Airway epithelial cell (primary cell): ENCODE results near the gene NOLC1. TPM values are rescaled to one million over a fixed set of nuclear protein-coding genes. Genes with fewer than 3 reads are reported as not detected.

Experiments
- total RNA-seq: library from RNA; depleted of rRNA; stranded (reverse); fragments of >200 nt; gene quantifications from 2 replicates; pipeline ENCODE4 v1.2.3, GENCODE V29; 2015

Gene NOLC1
- total RNA-seq, result 105 and 141 TPM in 2 replicates

DNA sequence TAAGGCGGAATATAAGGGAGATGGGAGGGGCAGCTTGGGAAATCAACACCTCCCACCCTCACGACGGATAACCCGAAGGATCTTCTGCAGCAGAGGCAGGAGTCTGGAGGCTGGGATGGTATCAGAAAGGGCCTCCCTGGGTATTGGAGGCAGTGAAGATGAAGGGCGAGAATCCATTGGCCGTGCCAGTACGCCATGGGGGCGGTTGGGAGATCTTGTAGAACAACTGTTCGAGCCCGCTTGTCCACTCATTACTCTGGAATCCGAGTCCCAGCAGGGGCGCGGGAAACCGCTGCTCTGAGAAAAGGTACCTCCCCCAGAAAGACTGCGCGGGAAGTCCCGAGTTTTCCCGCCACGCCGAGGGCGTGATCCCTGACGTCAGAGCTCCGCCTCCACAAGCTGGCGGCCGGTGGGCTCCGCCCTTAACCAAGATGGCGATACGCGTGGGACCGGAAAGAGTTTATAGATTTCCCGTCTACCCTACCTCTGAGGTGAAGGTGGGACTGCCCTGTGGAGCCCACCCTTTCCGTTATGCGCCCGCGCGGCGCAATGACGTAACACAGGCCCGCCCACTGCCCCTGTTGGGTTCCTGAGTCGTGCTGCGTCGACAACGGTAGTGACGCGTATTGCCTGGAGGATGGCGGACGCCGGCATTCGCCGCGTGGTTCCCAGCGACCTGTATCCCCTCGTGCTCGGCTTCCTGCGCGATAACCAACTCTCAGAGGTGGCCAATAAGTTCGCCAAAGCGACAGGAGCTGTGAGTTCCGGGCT, at the start of gene NOLC1:
TSS of gene NOLC1 (plus strand) at position 616 of the 771 bp plus-strand sequence. CDS start at position 638, 22 bp downstream.

DNA sequence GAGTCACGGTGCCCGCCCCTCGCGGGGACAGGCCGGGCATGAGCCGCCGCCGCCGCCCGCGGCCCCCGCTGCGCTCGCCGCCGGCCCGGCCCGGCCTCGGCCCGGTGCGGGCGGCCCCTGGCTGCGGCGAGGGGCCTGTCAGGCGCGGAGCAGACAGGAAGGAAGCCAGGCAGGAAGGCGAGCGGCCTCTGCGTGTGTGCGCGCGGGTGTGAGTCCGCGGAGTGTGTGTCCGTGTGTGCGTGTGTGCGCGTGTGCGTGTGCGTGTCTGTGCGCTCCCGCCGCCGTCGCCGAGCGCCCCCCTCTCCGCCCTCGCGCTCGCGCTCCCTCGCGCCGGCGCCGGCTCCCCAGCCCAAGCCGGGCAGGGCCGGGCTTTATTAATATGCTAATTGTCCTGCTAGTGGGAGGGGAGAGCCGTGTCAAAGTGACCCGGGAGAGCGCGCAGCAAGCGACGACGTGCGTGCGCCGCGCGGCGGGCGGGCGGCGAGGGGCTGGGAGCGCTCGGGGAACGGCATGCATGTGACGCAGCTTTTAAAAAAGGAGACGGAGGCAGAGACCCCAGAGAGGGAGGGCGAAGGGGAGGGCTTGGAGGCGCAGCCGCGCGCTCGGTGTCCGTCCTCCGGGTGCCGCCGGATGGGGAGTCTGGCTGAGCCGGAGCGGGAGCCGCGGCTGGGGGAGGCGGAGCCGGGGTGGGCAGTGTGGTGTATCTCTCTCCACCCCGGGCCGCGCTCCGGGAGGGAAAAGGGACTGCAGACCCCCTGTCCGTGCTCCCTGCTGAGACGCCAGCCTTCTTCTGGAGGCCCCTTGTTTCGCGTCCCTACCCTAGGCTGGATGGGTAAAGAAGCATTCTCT, 31.8 kb upstream of the NOLC1 start, which contains the start of gene LDB1:
TSS of gene LDB1 (minus strand) at position 227 of the 849 bp plus-strand sequence. CDS start 258 bp downstream, outside the sequence.

DNA sequence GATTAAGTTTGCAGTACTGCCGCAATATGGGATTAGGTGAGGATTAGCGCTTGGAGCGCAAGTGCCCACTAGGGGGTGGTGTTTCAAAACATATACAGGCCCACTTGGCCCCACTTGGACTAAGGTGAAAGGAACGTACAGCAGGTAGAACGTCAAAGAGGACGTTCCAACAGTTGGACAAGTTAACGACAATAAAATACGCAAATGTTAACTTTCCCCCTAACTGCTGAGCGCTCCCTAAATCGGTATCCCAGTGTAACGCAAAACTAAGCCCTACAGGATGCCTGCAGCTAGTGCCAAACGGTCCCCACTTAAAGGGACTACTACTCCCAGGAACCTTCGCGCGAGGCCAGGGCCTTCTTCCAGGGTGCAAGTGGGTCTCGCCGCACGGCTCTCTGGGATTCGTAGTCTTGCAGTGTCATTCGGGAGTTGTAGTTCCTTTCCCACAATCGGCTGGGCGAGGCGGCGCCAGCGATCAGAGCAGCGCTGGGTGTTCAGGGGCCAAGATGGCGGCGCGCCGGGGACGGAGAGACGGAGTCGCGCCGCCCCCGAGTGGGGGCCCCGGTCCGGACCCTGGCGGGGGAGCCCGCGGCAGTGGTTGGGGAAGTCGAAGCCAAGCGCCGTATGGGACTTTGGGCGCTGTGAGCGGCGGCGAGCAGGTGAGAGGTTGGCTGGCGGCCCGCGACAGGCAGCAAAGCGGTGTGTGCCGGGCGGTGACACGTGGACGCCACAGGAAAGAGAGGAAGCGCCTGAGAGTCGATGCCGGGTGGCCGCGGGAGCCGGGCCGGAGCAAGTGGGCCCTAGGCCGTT, 19.4 kb upstream of the NOLC1 start, which contains the start of gene PPRC1:
TSS of gene PPRC1 (plus strand) at position 478 of the 810 bp plus-strand sequence. CDS start at position 507, 29 bp downstream.

Other genes with a start within 250 kb of the NOLC1 start
- 9.1 and 12.7 TPM in 2 replicates for gene ARMH3, start 96.2 kb upstream of the NOLC1 start, total RNA-seq
- gene HPS6, start 87.0 kb upstream of the NOLC1 start, total RNA-seq, result 49.8 and 52.5 TPM in 2 replicates
- gene LDB1, start 32.0 kb upstream of the NOLC1 start, total RNA-seq, result 40.4 and 55.8 TPM in 2 replicates
- gene PPRC1, start 19.3 kb upstream of the NOLC1 start, total RNA-seq, result 20.6 and 29.5 TPM in 2 replicates
- gene ELOVL3, start 73.9 kb downstream of the NOLC1 start, total RNA-seq, result 0.56 TPM in 1 of 2 replicates, not detected in the other
- not detected in 2 replicates for gene PITX3, start 89.1 kb downstream of the NOLC1 start, total RNA-seq
- gene GBF1, start 93.1 kb downstream of the NOLC1 start, total RNA-seq, result 31.0 and 45.8 TPM in 2 replicates
- 24.2 and 29.1 TPM in 2 replicates for gene NFKB2, start 243.3 kb downstream of the NOLC1 start, total RNA-seq